ENCODE measurements around the gene ZNF561.

The ZNF561 gene

DNA sequence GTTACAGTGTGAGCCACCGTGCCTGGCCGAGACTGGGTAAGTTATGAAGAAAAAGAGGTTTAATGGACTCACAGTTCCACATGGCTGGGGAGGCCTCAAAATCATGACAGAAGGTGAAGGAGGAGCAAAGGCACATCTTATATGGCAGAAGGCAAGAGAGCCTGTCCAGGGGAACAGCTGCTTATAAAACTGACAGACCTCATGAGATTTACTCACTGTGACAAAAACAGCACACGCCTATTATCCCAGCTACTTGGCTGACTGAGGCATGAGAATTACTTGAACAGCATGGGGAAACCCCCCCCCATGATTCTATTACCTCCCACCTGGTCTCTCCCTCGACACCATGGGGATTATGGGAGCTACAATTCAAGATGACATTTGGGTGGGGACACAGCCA lies 23.4 kb upstream of the ZNF561 start:
- no peak overlapping the region for H3K27ac ChIP-seq (ENCODE audit: low read depth, low read length)
- no peak overlapping the region for H3K9ac ChIP-seq (ENCODE audit: low read length)
- H3K23ac ChIP-seq (ENCODE audit: low read length): no peak overlapping the region
- no peak overlapping the region for H4K8ac ChIP-seq (ENCODE audit: low read depth, low read length)
- H3K18ac ChIP-seq (ENCODE audit: low read length): no peak overlapping the region
- no peak overlapping the region for H3K14ac ChIP-seq (ENCODE audit: low read length)
- no peak overlapping the region for H2BK12ac ChIP-seq (ENCODE audit: low read length)
- H4K91ac ChIP-seq (ENCODE audit: low read depth, low read length): no peak overlapping the region
- H4K12ac ChIP-seq (ENCODE audit: low read depth, low read length): no peak overlapping the region
- peaks cover 2% of the 10 kb centered on the region for H3K9me3 ChIP-seq (ENCODE audit: insufficient read depth, low read depth, low read length)
- no peak overlapping the region for H2AFZ ChIP-seq (ENCODE audit: insufficient read depth, low read length, poor library complexity)
- no peak overlapping the region for H3K4ac ChIP-seq (ENCODE audit: low read depth, low read length)
- WGBS (ENCODE audit: extremely low coverage, insufficient coverage, insufficient read length): no CpG with 5 or more reads among the region's 4 CpGs
- no peaks in the 10 kb centered on the region for H3K79me1 ChIP-seq (ENCODE audit: low read length)
- H2BK120ac ChIP-seq (ENCODE audit: insufficient read depth, low read length, poor library complexity): no peak overlapping the region
- H2AK5ac ChIP-seq (ENCODE audit: low read length): no peak overlapping the region
- no peaks in the 10 kb centered on the region for H3K4me1 ChIP-seq (ENCODE audit: control insufficient read depth in 1 of 2, insufficient read depth in 2 of 2, low read length in 2 of 2)
- no peaks in the 10 kb centered on the region for H3K79me2 ChIP-seq (ENCODE audit: control insufficient read depth, insufficient read depth, low read length, poor library complexity)
- no peaks in the 10 kb centered on the region for H3K27me3 ChIP-seq (ENCODE audit: insufficient read depth, low read length)
- H3K4me2 ChIP-seq (ENCODE audit: low read length): no peak overlapping the region
- H3K36me3 ChIP-seq (ENCODE audit: control insufficient read depth in 1 of 2, insufficient read depth in 2 of 2, low read length in 2 of 2): peaks cover 10 to 14% of the 10 kb centered on the region in 2 experiments
- H3K4me3 ChIP-seq (ENCODE audit: low read depth, low read length): no peak overlapping the region
- no peak overlapping the region for H2BK5ac ChIP-seq (ENCODE audit: low read depth, low read length, poor library complexity)
- DNase-seq: no peak

DNA sequence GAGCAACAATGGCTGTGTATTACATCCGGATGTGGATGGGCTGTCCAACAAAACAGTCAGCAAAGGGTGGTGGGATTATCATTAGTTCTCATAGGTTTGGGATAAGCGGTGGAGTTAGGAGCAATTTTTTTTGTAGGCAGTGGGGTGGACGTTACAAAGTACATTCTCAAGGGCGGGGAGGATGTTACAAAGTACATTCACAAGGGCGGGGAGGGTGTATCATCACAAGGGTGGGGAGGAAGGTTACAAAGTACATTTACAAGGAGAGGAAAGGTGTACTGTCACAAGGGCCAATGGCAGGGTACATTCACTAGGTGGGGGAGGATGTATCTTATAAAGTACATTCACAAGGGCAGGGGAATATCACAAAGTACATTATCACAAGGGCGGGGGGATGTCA lies 20.8 kb upstream of the ZNF561 start:
- no peaks in the 10 kb centered on the region for H3K4me1 ChIP-seq (ENCODE audit: control insufficient read depth in 1 of 2, insufficient read depth in 2 of 2, low read length in 2 of 2)
- H2BK120ac ChIP-seq (ENCODE audit: insufficient read depth, low read length, poor library complexity): no peak overlapping the region
- no peak overlapping the region for H2AK5ac ChIP-seq (ENCODE audit: low read length)
- H3K4ac ChIP-seq (ENCODE audit: low read depth, low read length): no peak overlapping the region
- no peak overlapping the region for H4K12ac ChIP-seq (ENCODE audit: low read depth, low read length)
- H3K36me3 ChIP-seq (ENCODE audit: control insufficient read depth in 1 of 2, insufficient read depth in 2 of 2, low read length in 2 of 2): peaks cover 2 to 8% of the 10 kb centered on the region in 2 experiments
- no peak overlapping the region for H3K9ac ChIP-seq (ENCODE audit: low read length)
- H3K79me2 ChIP-seq (ENCODE audit: control insufficient read depth, insufficient read depth, low read length, poor library complexity): no peaks in the 10 kb centered on the region
- no peaks in the 10 kb centered on the region for H3K27me3 ChIP-seq (ENCODE audit: insufficient read depth, low read length)
- H3K4me3 ChIP-seq (ENCODE audit: low read depth, low read length): no peak overlapping the region
- H4K8ac ChIP-seq (ENCODE audit: low read depth, low read length): no peak overlapping the region
- no peak overlapping the region for H3K14ac ChIP-seq (ENCODE audit: low read length)
- no peak for DNase-seq
- no peak overlapping the region for H4K91ac ChIP-seq (ENCODE audit: low read depth, low read length)
- peaks cover 2% of the 10 kb centered on the region for H3K9me3 ChIP-seq (ENCODE audit: insufficient read depth, low read depth, low read length)
- no peak overlapping the region for H2AFZ ChIP-seq (ENCODE audit: insufficient read depth, low read length, poor library complexity)
- whole genome bisulfite sequencing (ENCODE audit: extremely low coverage, insufficient coverage, insufficient read length): no CpG with 5 or more reads among the region's 6 CpGs
- no peak overlapping the region for H3K23ac ChIP-seq (ENCODE audit: low read length)
- no peaks in the 10 kb centered on the region for H3K79me1 ChIP-seq (ENCODE audit: low read length)
- no peak overlapping the region for H2BK12ac ChIP-seq (ENCODE audit: low read length)
- H3K27ac ChIP-seq (ENCODE audit: low read depth, low read length): no peak overlapping the region
- no peak overlapping the region for H3K4me2 ChIP-seq (ENCODE audit: low read length)
- H3K18ac ChIP-seq (ENCODE audit: low read length): no peak overlapping the region
- H2BK5ac ChIP-seq (ENCODE audit: low read depth, low read length, poor library complexity): no peak overlapping the region

DNA sequence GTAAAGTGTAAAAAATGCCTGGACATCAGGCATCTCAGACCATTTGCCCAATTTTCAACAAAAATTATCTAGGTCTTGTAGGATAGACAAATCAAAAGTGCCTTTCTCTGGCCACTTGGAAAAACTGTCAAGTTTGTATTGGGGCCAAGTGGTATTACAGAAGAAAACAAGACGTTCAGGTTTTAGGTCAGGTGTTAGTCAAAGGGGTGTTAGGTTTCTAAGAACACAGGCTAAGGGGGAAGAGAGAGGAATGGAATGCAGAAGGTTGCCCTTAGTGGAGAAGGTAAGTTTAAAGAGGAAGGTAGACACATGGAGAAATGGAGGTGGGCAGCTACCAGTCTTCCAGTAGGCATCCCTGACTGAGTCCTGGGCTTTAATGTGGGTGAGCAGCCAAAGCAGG lies 19.9 kb upstream of the ZNF561 start:
- Histone ChIP-seq H4K91ac (ENCODE audit: low read depth, low read length) (no peak overlapping the region), H3K4me3 (ENCODE audit: low read depth, low read length) (no peak overlapping the region), H3K4ac (ENCODE audit: low read depth, low read length) (no peak overlapping the region), H3K36me3 (ENCODE audit: control insufficient read depth in 1 of 2, insufficient read depth in 2 of 2, low read length in 2 of 2) (peaks cover 2 to 8% of the 10 kb centered on the region in 2 experiments), H3K9me3 (ENCODE audit: insufficient read depth, low read depth, low read length) (peaks cover 2% of the 10 kb centered on the region), H3K23ac (ENCODE audit: low read length) (no peak overlapping the region), H2AK5ac (ENCODE audit: low read length) (no peak overlapping the region), H2BK12ac (ENCODE audit: low read length) (no peak overlapping the region), H2BK120ac (ENCODE audit: insufficient read depth, low read length, poor library complexity) (no peak overlapping the region), H2AFZ (ENCODE audit: insufficient read depth, low read length, poor library complexity) (no peak overlapping the region), H3K27ac (ENCODE audit: low read depth, low read length) (no peak overlapping the region), H3K27me3 (ENCODE audit: insufficient read depth, low read length) (no peaks in the 10 kb centered on the region), H3K79me2 (ENCODE audit: control insufficient read depth, insufficient read depth, low read length, poor library complexity) (no peaks in the 10 kb centered on the region), H3K4me1 (ENCODE audit: control insufficient read depth in 1 of 2, insufficient read depth in 2 of 2, low read length in 2 of 2) (no peaks in the 10 kb centered on the region), H3K4me2 (ENCODE audit: low read length) (no peak overlapping the region), H4K12ac (ENCODE audit: low read depth, low read length) (no peak overlapping the region), H3K9ac (ENCODE audit: low read length) (no peak overlapping the region), H4K8ac (ENCODE audit: low read depth, low read length) (no peak overlapping the region), H3K18ac (ENCODE audit: low read length) (no peak overlapping the region), H3K79me1 (ENCODE audit: low read length) (no peaks in the 10 kb centered on the region), H3K14ac (ENCODE audit: low read length) (no peak overlapping the region), H2BK5ac (ENCODE audit: low read depth, low read length, poor library complexity) (no peak overlapping the region)
- DNase-seq: no peak
- WGBS (ENCODE audit: extremely low coverage, insufficient coverage, insufficient read length): no CpG with 5 or more reads among the region's 1 CpG

DNA sequence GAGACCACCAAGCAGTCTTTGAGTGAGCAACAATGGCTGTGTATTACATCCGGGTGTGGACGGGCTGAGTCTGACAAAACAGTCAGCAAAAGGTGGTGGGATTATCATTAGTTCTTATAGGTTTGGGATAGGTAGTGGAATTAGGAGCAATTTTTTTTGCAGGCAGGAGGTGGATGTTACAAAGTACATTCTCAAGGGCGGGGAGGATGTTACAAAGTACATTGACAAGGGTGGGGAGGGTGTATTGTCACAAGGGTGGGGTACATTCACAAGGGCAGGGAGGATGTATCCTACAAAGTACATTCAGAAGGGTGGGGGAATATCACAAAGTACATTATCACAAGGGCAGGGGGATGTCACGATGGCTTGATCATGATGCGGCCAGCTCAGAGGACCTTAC lies 15.0 kb upstream of the ZNF561 start:
- Histone ChIP-seq H4K8ac (ENCODE audit: low read depth, low read length) (no peak overlapping the region), H3K14ac (ENCODE audit: low read length) (no peak overlapping the region), H3K36me3 (ENCODE audit: control insufficient read depth in 1 of 2, insufficient read depth in 2 of 2, low read length in 2 of 2) (peaks cover 3 to 15% of the 10 kb centered on the region in 2 experiments), H3K4me2 (ENCODE audit: low read length) (no peak overlapping the region), H3K27ac (ENCODE audit: low read depth, low read length) (no peak overlapping the region), H4K12ac (ENCODE audit: low read depth, low read length) (no peak overlapping the region), H3K79me2 (ENCODE audit: control insufficient read depth, insufficient read depth, low read length, poor library complexity) (no peaks in the 10 kb centered on the region), H3K27me3 (ENCODE audit: insufficient read depth, low read length) (no peaks in the 10 kb centered on the region), H3K18ac (ENCODE audit: low read length) (no peak overlapping the region), H2AFZ (ENCODE audit: insufficient read depth, low read length, poor library complexity) (no peak overlapping the region), H3K9me3 (ENCODE audit: insufficient read depth, low read depth, low read length) (no peaks in the 10 kb centered on the region), H2BK5ac (ENCODE audit: low read depth, low read length, poor library complexity) (no peak overlapping the region), H3K4ac (ENCODE audit: low read depth, low read length) (no peak overlapping the region), H2BK12ac (ENCODE audit: low read length) (no peak overlapping the region), H3K4me1 (ENCODE audit: control insufficient read depth in 1 of 2, insufficient read depth in 2 of 2, low read length in 2 of 2) (no peaks in the 10 kb centered on the region), H2AK5ac (ENCODE audit: low read length) (no peak overlapping the region), H3K4me3 (ENCODE audit: low read depth, low read length) (no peak overlapping the region), H2BK120ac (ENCODE audit: insufficient read depth, low read length, poor library complexity) (no peak overlapping the region), H4K91ac (ENCODE audit: low read depth, low read length) (no peak overlapping the region), H3K9ac (ENCODE audit: low read length) (no peak overlapping the region), H3K79me1 (ENCODE audit: low read length) (no peaks in the 10 kb centered on the region), H3K23ac (ENCODE audit: low read length) (no peak overlapping the region)
- no peak for DNase-seq
- WGBS (ENCODE audit: extremely low coverage, insufficient coverage, insufficient read length): no CpG with 5 or more reads among the region's 5 CpGs
